GM19240 (cell line): ENCODE data around the gene TMTC4.

ENCODE experiments used
- DNase-seq: peaks from one replicate; pipeline ENCODE4 v3.0.0; 2011; ENCODE audit warnings: low spot score; ENCODE audit not compliant: insufficient read length

The TMTC4 gene

GRCh38 chr13:100668408-100668807, 6.2 kb downstream of the TMTC4 start:
- no peak for DNase-seq

GRCh38 chr13:100667894-100668293, 6.7 kb downstream of the TMTC4 start:
- DNase-seq = no peak

- no peak for DNase-seq
These were observed 8.5 kb downstream of the TMTC4 start for GRCh38 chr13:100666124-100666523.

- no peak for DNase-seq
These were observed 9.2 kb downstream of the TMTC4 start for GRCh38 chr13:100665403-100665802.

- DNase-seq = no peak
These were observed 10.3 kb downstream of the TMTC4 start for GRCh38 chr13:100664171-100664900.

GRCh38 chr13:100662468-100663211, 12.0 kb downstream of the TMTC4 start:
- no peak for DNase-seq

GRCh38 chr13:100660761-100661160, 13.8 kb downstream of the TMTC4 start:
- no peak for DNase-seq

- DNase-seq = no peak
These were observed 15.0 kb downstream of the TMTC4 start for GRCh38 chr13:100659578-100659977.

GRCh38 chr13:100658363-100658762, 16.2 kb downstream of the TMTC4 start:
- DNase-seq = no peak

- no peak for DNase-seq
These were observed 16.7 kb downstream of the TMTC4 start for GRCh38 chr13:100657881-100658315.

GRCh38 chr13:100652510-100652909, 22.1 kb downstream of the TMTC4 start:
- no peak for DNase-seq

- DNase-seq = no peak
These were observed 24.3 kb downstream of the TMTC4 start for GRCh38 chr13:100650326-100650725.

GRCh38 chr13:100648354-100648753, 26.2 kb downstream of the TMTC4 start:
- DNase-seq = no peak

GRCh38 chr13:100646871-100647270, 27.7 kb downstream of the TMTC4 start:
- DNase-seq = no peak

GRCh38 chr13:100646030-100646673, 28.4 kb downstream of the TMTC4 start:
- no peak for DNase-seq

GRCh38 chr13:100645382-100645781, 29.2 kb downstream of the TMTC4 start:
- no peak for DNase-seq

GRCh38 chr13:100644371-100644770, 30.2 kb downstream of the TMTC4 start:
- DNase-seq = no peak

GRCh38 chr13:100637796-100638195, 36.8 kb downstream of the TMTC4 start:
- no peak for DNase-seq

GRCh38 chr13:100637380-100637779, 37.2 kb downstream of the TMTC4 start:
- DNase-seq = no peak

- DNase-seq = no peak
These were observed 38.2 kb downstream of the TMTC4 start for GRCh38 chr13:100636441-100636840.

- DNase-seq = no peak
These were observed 38.6 kb downstream of the TMTC4 start for GRCh38 chr13:100636004-100636403.

GRCh38 chr13:100634696-100635095, 39.9 kb downstream of the TMTC4 start:
- DNase-seq = no peak
